Loucy (cell line): ENCODE results near the gene TEDC1.
A peak's percentile ranks its signal among the peaks of the same experiment; 100 is the strongest.

Source experiments
- H2AFZ ChIP-seq: fragments of 200-600 bp; sonication (generic); 2 replicates; pipeline ENCODE4 v1.6.0; 2016; ENCODE audit warnings: antibody characterized with exemption, mild to moderate bottlenecking, low read length, moderate library complexity
- H3F3A ChIP-seq: fragments of 200-600 bp; 2 replicates; pipeline ENCODE4 v1.6.0; 2016; ENCODE audit warnings: antibody characterized with exemption, low read depth, mild to moderate bottlenecking
- H3K27me3 ChIP-seq: fragments of 200-600 bp; sonication (generic); 2 replicates; pipeline ENCODE4 v1.6.1; 2014; ENCODE audit warnings: low read length, mild to moderate bottlenecking; ENCODE audit not compliant: insufficient read depth, poor library complexity, severe bottlenecking
- H3K36me3 ChIP-seq: fragments of 200-600 bp; sonication (generic); 2 replicates; pipeline ENCODE4 v1.6.1; 2016; ENCODE audit warnings: low read length; ENCODE audit not compliant: insufficient read depth
- H3K4me1 ChIP-seq: fragments of 200-600 bp; sonication (generic); 2 replicates; pipeline ENCODE4 v1.5.1; 2014; ENCODE audit warnings: low read length, mild to moderate bottlenecking; ENCODE audit not compliant: insufficient read depth, poor library complexity, severe bottlenecking
- H3K4me2 ChIP-seq: fragments of 200-600 bp; sonication (generic); 2 replicates; pipeline ENCODE4 v1.6.0; 2014; ENCODE audit warnings: antibody characterized with exemption, low read length, low read depth, mild to moderate bottlenecking; ENCODE audit not compliant: poor library complexity, severe bottlenecking
- H3K4me3 ChIP-seq: fragments of 200-600 bp; sonication (generic); 2 replicates; pipeline ENCODE4 v1.5.1; 2014; ENCODE audit warnings: low read length, mild to moderate bottlenecking, mixed read lengths; ENCODE audit not compliant: poor library complexity, severe bottlenecking
- H3K79me2 ChIP-seq: fragments of 200-600 bp; sonication (generic); 2 replicates; pipeline ENCODE4 v1.6.1; 2014; ENCODE audit warnings: low read length; ENCODE audit not compliant: insufficient read depth
- H3K9ac ChIP-seq: fragments of 200-600 bp; sonication (generic); 2 replicates; pipeline ENCODE4 v1.6.0; 2014; ENCODE audit warnings: mild to moderate bottlenecking, low read depth, low read length, moderate library complexity; ENCODE audit not compliant: poor library complexity, severe bottlenecking
- H3K9me2 ChIP-seq: fragments of 200-600 bp; sonication (generic); replicated peaks from 2 replicates; pipeline ENCODE4 v1.6.1; 2016; ENCODE audit warnings: low read depth, low read length, mixed read lengths
- H3K9me3 ChIP-seq: fragments of 200-600 bp; sonication (generic); 2 replicates; pipeline ENCODE4 v1.6.1; 2014; ENCODE audit warnings: mild to moderate bottlenecking, antibody characterized with exemption, low read length, low read depth; ENCODE audit not compliant: insufficient read depth
- H4K20me1 ChIP-seq: fragments of 200-600 bp; sonication (generic); 2 replicates; pipeline ENCODE4 v1.6.0; 2014; ENCODE audit warnings: antibody characterized with exemption, low read length, mild to moderate bottlenecking; ENCODE audit not compliant: insufficient read depth, poor library complexity, severe bottlenecking
- CTCF ChIP-seq: fragments of 200-600 bp; sonication (generic); conservative IDR thresholded peaks from 2 replicates; pipeline ENCODE4 v1.5.1; 2014; ENCODE audit warnings: mild to moderate bottlenecking, antibody characterized with exemption, low read length
- EZH2phosphoT487 ChIP-seq: fragments of 200-600 bp; IDR thresholded peaks from 2 replicates; pipeline ENCODE4 v1.6.1; 2018; ENCODE audit warnings: antibody characterized with exemption, mild to moderate bottlenecking, moderate library complexity, borderline replicate concordance

Gene TEDC1

DNA sequence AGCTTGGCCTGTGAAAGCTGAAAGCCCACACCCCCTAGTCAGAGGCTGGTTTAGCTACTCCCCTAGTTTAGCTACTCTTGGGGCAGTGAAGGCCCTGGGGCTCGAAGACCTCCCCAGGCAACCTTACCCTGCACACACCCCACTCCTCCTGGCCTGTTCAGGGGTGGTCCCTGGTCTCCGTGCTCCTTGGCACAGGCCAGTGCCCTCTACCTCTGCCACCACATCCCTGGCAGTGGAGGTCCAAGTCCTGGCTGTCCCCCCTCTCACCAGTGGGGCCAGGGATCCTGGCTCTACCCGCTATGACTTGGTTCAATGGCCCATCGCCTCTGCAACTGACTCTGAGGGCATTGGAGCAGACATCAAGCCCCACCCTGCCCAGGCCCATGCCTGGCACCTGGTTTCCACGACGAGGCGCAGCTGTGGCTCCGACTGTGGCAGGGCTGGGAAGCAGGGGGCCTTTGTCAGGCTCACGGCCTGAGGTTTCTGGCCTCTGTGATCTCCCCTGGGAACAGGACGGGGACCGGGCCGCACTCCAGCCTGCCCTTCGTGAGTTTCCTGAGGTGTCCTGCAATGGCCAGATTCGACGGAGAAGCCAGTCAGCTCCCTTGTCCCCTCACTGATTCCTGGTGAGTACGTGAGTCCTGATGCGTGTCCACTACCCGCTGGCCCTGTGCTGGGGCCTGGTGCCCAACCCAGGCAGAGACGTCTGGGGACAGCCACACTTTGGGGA is 41.0 kb downstream of the TEDC1 start:
- H3K4me1 ChIP-seq, result peaks cover 12% of the 10 kb centered on the region
- no peaks in the 10 kb centered on the region for H3K27me3 ChIP-seq
- TF ChIP-seq EZH2phosphoT487, result no peak
- no peaks in the 10 kb centered on the region for H4K20me1 ChIP-seq
- H2AFZ ChIP-seq, result no peak overlapping the region
- H3K4me3 ChIP-seq, result no peak overlapping the region
- H3K36me3 ChIP-seq, result no peaks in the 10 kb centered on the region
- H3K9me2 ChIP-seq, result no peaks in the 10 kb centered on the region
- H3K9ac ChIP-seq, result no peak overlapping the region
- no peaks in the 10 kb centered on the region for H3K9me3 ChIP-seq
- H3K79me2 ChIP-seq, result no peaks in the 10 kb centered on the region
- H3F3A ChIP-seq, result no peaks in the 10 kb centered on the region
- H3K4me2 ChIP-seq, result no peak overlapping the region

GRCh38 chr14:105532735-105533141 is 41.7 kb downstream of the TEDC1 start:
- TF ChIP-seq EZH2phosphoT487 (no peak), CTCF (peak; percentile 59)
- Histone ChIP-seq H3K79me2 (no peaks in the 10 kb centered on the region), H3K27me3 (no peaks in the 10 kb centered on the region), H3F3A (no peaks in the 10 kb centered on the region), H2AFZ (no peak overlapping the region), H3K9ac (no peak overlapping the region), H3K9me2 (no peaks in the 10 kb centered on the region), H3K9me3 (no peaks in the 10 kb centered on the region), H4K20me1 (no peaks in the 10 kb centered on the region), H3K4me3 (no peak overlapping the region), H3K4me2 (no peak overlapping the region), H3K4me1 (peaks cover 8% of the 10 kb centered on the region), H3K36me3 (no peaks in the 10 kb centered on the region)

DNA sequence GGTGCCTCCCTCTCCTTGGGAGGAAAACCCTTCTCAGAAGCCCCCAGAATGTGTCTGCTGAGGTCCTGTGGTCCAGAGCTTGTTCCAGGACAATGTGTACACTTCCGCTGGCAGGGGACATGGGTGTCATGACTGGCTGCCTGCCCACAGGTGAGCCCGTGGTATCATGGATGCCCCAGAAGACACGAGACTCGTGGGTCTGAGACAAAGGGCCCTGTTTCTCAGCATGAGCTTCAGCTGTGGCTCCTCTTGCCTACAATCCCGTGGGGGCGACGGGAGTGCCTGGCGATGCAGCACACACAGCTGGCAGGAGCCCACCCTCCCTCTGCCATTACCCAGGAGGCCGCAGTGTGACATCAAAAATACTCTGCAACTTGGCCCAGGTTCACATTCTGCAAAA is 42.3 kb downstream of the TEDC1 start:
- H2AFZ ChIP-seq, result no peak overlapping the region
- H3K27me3 ChIP-seq, result no peaks in the 10 kb centered on the region
- no peak for TF ChIP-seq EZH2phosphoT487
- no peak for TF ChIP-seq CTCF
- no peak overlapping the region for H3K4me2 ChIP-seq
- no peaks in the 10 kb centered on the region for H3F3A ChIP-seq
- no peaks in the 10 kb centered on the region for H4K20me1 ChIP-seq
- no peaks in the 10 kb centered on the region for H3K9me3 ChIP-seq
- peaks cover 3% of the 10 kb centered on the region for H3K4me1 ChIP-seq
- H3K4me3 ChIP-seq, result no peak overlapping the region
- no peaks in the 10 kb centered on the region for H3K36me3 ChIP-seq
- H3K9me2 ChIP-seq, result no peaks in the 10 kb centered on the region
- H3K79me2 ChIP-seq, result no peaks in the 10 kb centered on the region
- no peak overlapping the region for H3K9ac ChIP-seq
